Measurements from ENCODE around the gene MAB21L1. TPM values are rescaled to one million over a fixed set of nuclear protein-coding genes. Genes with fewer than 3 reads are reported as not detected.

The MAB21L1 gene
- total and polyA plus RNA-seq, 2 of the 8 experiments (the other 6 are each of a cell fraction or from before 2014, with no cell fraction given), result not detected

DNA sequence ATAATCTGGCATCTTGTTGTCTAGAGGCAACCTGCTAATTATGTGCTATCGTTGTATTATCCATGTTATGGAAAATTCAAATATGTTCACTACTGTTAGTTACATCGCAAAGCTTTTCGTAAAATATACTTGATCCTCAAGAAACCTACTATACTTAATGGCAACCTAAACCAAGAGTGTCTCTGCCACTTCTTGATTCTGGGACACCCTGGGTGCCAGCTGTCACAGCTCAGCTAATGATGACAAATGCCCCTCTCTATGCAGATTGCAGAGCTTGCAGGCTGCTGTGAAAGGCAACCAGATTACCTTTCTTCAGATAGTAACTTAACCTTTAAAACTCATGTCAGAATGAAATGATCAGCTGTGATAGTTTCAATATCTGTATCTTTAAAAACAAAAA lies 8.9 kb upstream of the MAB21L1 start:
- H2AK5ac ChIP-seq (ENCODE audit: low read depth, low read length), result no peak overlapping the region
- no peak overlapping the region for H2BK15ac ChIP-seq (ENCODE audit: low read length)
- H2BK120ac ChIP-seq (replicated peaks; ENCODE audit: low read depth, low read length), result no peak overlapping the region
- H2BK12ac ChIP-seq (ENCODE audit: low read depth, low read length), result no peak overlapping the region
- H3K4me2 ChIP-seq (ENCODE audit: insufficient read depth in 1 of 2, low read depth in 2 of 2, low read length in 2 of 2), result no peak overlapping the region
- no peaks in the 10 kb centered on the region for H3K27me3 ChIP-seq (replicated peaks in 1 of 4; ENCODE audit: control insufficient read depth in 3 of 4, extremely low read depth in 1 of 4, insufficient read depth in 3 of 4, low read length in 3 of 4)
- no peak overlapping the region for H4K91ac ChIP-seq (replicated peaks; ENCODE audit: insufficient read length, low read length)
- ChIA-PET CTCF (ENCODE audit: partially characterized antibody) (interaction anchor here (0.5 kb wide), 1 partner anchor 33 kb away, joined by 3 read pairs; no protein-coding TSS in a partner anchor), POLR2A (ENCODE audit: partially characterized antibody) (no interaction called here)
- no peak overlapping the region for H3K27ac ChIP-seq (ENCODE audit: low read depth, low read length)
- no peak overlapping the region for H2BK5ac ChIP-seq (ENCODE audit: low read depth, low read length)
- WGBS, 2 experiments (ENCODE audit: extremely low coverage in 1 of 2, insufficient coverage in 1 of 2, insufficient read length in 1 of 2, insufficient replicate concordance in 2 of 2, low coverage in 1 of 2, low lambda C conversion rate in 2 of 2, missing lambda C conversion rate in 1 of 2), result 96% methylated on average over 3 of the region's 3 CpGs; no CpG with 5 or more reads in 1 of the 2 experiments
- H3K9ac ChIP-seq (replicated peaks in 1 of 4; ENCODE audit: extremely low read depth in 1 of 4, low read depth in 3 of 4, low read length in 3 of 4), result peak overlapping the region in 1 of 4 experiments; percentile 34; a peak in 1 of 7 replicates
- H3K4me3 ChIP-seq (ENCODE audit: extremely low read depth in 1 of 4, insufficient read depth in 2 of 4, low read depth in 3 of 4, low read length in 4 of 4), result no peak overlapping the region
- H3K4ac ChIP-seq (replicated peaks; ENCODE audit: insufficient read length, low read depth, low read length), result no peak overlapping the region
- H3K79me1 ChIP-seq (ENCODE audit: low read depth, low read length), result no peaks in the 10 kb centered on the region
- no peaks in the 10 kb centered on the region for H3K79me2 ChIP-seq (ENCODE audit: control insufficient read depth in 1 of 2, insufficient read depth in 2 of 2, low read length in 2 of 2)
- no peaks in the 10 kb centered on the region for H3K23me2 ChIP-seq (ENCODE audit: low read depth, low read length)
- no peaks in the 10 kb centered on the region for H3K9me3 ChIP-seq (ENCODE audit: insufficient read depth in 2 of 2, low read depth in 1 of 2, low read length in 1 of 2)
- no peak overlapping the region for H3K14ac ChIP-seq (ENCODE audit: insufficient read length)
- no peak overlapping the region for H2AFZ ChIP-seq (ENCODE audit: low read length)
- no peak overlapping the region for H4K8ac ChIP-seq (ENCODE audit: extremely low read depth, insufficient read depth, low read length)
- H3K18ac ChIP-seq (ENCODE audit: extremely low read depth, low read length), result no peak overlapping the region
- DNase-seq (ENCODE audit: low read depth in 1 of 2, low spot score in 2 of 2) (no peak), FAIRE-seq (no peak)
- no peak overlapping the region for H2BK20ac ChIP-seq (ENCODE audit: low read length)
- no peaks in the 10 kb centered on the region for H3K36me3 ChIP-seq (ENCODE audit: control insufficient read depth in 2 of 4, insufficient read depth in 4 of 4, low read length in 3 of 4)
- no peak overlapping the region for H3K56ac ChIP-seq (replicated peaks; ENCODE audit: insufficient read length, low read depth, low read length)
- no peaks in the 10 kb centered on the region for H3K4me1 ChIP-seq (replicated peaks in 1 of 4; ENCODE audit: control insufficient read depth in 3 of 4, insufficient read depth in 4 of 4, low read length in 3 of 4)
- no peak overlapping the region for H3K23ac ChIP-seq (ENCODE audit: insufficient read length)
- no peaks in the 10 kb centered on the region for H4K20me1 ChIP-seq (replicated peaks in 1 of 2; ENCODE audit: control insufficient read depth in 1 of 2, insufficient read depth in 2 of 2, low read length in 2 of 2)
- H4K5ac ChIP-seq (ENCODE audit: insufficient read length, low read depth, low read length), result no peak overlapping the region
- TF ChIP-seq FOSL1 (IDR thresholded peaks at IDR 0.05; ENCODE audit: insufficient read depth, low read depth, low read length) (no peak), BRCA1 (IDR thresholded peaks at IDR 0.05; ENCODE audit: low read depth, low read length) (no peak), RNF2 (IDR thresholded peaks at IDR 0.05; ENCODE audit: borderline replicate concordance, low read depth, low read length, missing control alignments, poor library complexity, severe bottlenecking) (no peak), MAFK (IDR thresholded peaks at IDR 0.05; ENCODE audit: low read depth, low read length) (no peak), SP1 (IDR thresholded peaks at IDR 0.05; ENCODE audit: low read depth, low read length) (no peak), PHF8 (conservative IDR thresholded peaks at IDR 0.05; ENCODE audit: low read depth, low read length) (no peak), ZNF274 (IDR thresholded peaks at IDR 0.05; ENCODE audit: borderline replicate concordance, extremely low read depth, low read length) (no peak), RBBP5 (IDR thresholded peaks at IDR 0.05; ENCODE audit: borderline replicate concordance, low read depth, low read length) (no peak), TCF12 (IDR thresholded peaks at IDR 0.05; ENCODE audit: low read depth, low read length) (no peak), SIN3A (conservative IDR thresholded peaks at IDR 0.05 in 1 of 2, IDR thresholded peaks at IDR 0.05 in 1 of 2; ENCODE audit: low read depth in 1 of 2, low read length in 2 of 2) (no peak), EP300 (IDR thresholded peaks at IDR 0.05; ENCODE audit: borderline replicate concordance in 1 of 2, low read depth in 2 of 2, low read length in 2 of 2) (no peak), SIX5 (IDR thresholded peaks at IDR 0.05; ENCODE audit: low read depth, low read length) (no peak), TAF1 (IDR thresholded peaks at IDR 0.05; ENCODE audit: low read depth, low read length) (no peak), JUN (IDR thresholded peaks at IDR 0.05; ENCODE audit: low read depth, low read length) (no peak)

Data from H1 (cell line).